GM23338 (cell line): ENCODE results near the gene ADAMTS5.

ENCODE experiments used
- EZH2 ChIP-seq: fragments of 200-600 bp; sonication (generic); IDR thresholded peaks from one replicate; pipeline ENCODE4 v1.8.0; 2017; ENCODE audit warnings: antibody characterized with exemption, mild to moderate bottlenecking, low read depth; ENCODE audit not compliant: unreplicated experiment
- POLR2AphosphoS5 ChIP-seq: IDR thresholded peaks from 2 replicates; pipeline ENCODE4 v1.6.1; 2016; ENCODE audit warnings: antibody characterized with exemption, low read depth
- TF ChIP-seq, protein P1 (sequence below), 2 experiments: fragments of 200-600 bp in 1 of 2; sonication (generic) in 1 of 2; conservative IDR thresholded peaks; 2 replicates each; pipeline versions ENCODE4 v1.5.1 to v1.6.1; 2016 to 2017; ENCODE audit warnings: antibody characterized with exemption in 2 of 2, low read depth in 2 of 2, mild to moderate bottlenecking in 2 of 2, moderate library complexity in 1 of 2

DNA sequence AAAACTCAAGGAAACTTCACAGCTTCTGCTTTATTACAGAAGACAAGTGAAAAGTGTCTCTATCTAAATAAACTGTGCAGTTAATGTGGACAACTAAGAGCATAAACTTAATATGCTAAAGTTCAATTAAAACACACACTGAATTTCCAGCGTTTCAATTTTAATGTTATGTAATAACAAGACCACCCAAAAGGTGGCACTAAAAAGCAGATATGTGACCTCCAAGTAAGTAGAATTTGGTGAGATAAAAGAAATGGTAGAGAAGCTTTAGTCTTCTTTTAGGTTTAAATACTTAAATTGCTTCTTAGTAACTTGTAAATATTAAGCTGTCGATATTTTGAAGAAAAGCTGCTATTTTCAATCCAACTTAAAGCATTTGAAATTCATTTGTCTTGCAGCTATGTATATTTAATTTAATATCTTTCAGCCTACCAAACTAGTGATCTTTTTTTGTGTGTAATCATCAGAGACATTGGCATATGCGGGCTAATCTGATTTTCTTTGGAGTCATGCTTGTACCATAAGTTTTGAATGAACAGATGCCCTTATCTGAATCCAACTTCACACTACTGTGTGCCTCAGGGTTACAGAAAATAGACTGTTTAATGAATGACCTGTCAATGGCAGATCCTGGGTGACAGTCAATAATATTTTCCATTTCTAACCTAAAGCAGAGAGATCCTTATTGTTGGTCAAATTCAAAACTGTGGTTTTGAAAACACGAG lies 85.2 kb downstream of the ADAMTS5 start:
- TF ChIP-seq, protein P1, sequence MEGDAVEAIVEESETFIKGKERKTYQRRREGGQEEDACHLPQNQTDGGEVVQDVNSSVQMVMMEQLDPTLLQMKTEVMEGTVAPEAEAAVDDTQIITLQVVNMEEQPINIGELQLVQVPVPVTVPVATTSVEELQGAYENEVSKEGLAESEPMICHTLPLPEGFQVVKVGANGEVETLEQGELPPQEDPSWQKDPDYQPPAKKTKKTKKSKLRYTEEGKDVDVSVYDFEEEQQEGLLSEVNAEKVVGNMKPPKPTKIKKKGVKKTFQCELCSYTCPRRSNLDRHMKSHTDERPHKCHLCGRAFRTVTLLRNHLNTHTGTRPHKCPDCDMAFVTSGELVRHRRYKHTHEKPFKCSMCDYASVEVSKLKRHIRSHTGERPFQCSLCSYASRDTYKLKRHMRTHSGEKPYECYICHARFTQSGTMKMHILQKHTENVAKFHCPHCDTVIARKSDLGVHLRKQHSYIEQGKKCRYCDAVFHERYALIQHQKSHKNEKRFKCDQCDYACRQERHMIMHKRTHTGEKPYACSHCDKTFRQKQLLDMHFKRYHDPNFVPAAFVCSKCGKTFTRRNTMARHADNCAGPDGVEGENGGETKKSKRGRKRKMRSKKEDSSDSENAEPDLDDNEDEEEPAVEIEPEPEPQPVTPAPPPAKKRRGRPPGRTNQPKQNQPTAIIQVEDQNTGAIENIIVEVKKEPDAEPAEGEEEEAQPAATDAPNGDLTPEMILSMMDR (conservative IDR thresholded peaks at IDR 0.05; ENCODE audit: low read depth in 2 of 2), result peak; percentile 44 to 71; a peak in 3 of 4 replicates
- TF ChIP-seq EZH2 (no peak), POLR2AphosphoS5 (no peak)
